KMS-11 (cell line): ENCODE measurements around the gene PTPN1.

ENCODE experiments used
- H2AFZ ChIP-seq: fragments of 200-600 bp; sonication (generic); 2 replicates; pipeline ENCODE4 v1.6.1; 2016; ENCODE audit warnings: antibody characterized with exemption, mixed run types, low read depth
- H3K27ac ChIP-seq: fragments of 200-600 bp; sonication (generic); 2 replicates; pipeline ENCODE4 v1.6.1; 2016; ENCODE audit warnings: mild to moderate bottlenecking, mixed run types
- H3K27me3 ChIP-seq: fragments of 200-600 bp; sonication (generic); 2 replicates; pipeline ENCODE4 v1.6.1; 2017; ENCODE audit warnings: mild to moderate bottlenecking, low read depth, mixed run types, moderate library complexity; ENCODE audit not compliant: insufficient read depth
- H3K36me3 ChIP-seq: fragments of 200-600 bp; sonication (generic); 2 replicates; pipeline ENCODE4 v1.6.1; 2017; ENCODE audit warnings: mild to moderate bottlenecking, mixed run types; ENCODE audit not compliant: insufficient read depth
- H3K4me1 ChIP-seq: fragments of 200-600 bp; sonication (generic); 2 replicates; pipeline ENCODE4 v1.6.1; 2016; ENCODE audit warnings: mild to moderate bottlenecking, low read depth, mixed run types; ENCODE audit not compliant: poor library complexity, severe bottlenecking
- H3K4me2 ChIP-seq: fragments of 200-600 bp; sonication (generic); 2 replicates; pipeline ENCODE4 v1.7.0; 2016; ENCODE audit warnings: mild to moderate bottlenecking, mixed run types
- H3K4me3 ChIP-seq: fragments of 200-600 bp; sonication (generic); IDR thresholded peaks from 2 replicates; pipeline ENCODE4 v1.6.1; 2017; ENCODE audit warnings: low read depth, low read length, mixed read lengths; ENCODE audit not compliant: insufficient read depth
- H3K79me2 ChIP-seq: fragments of 200-600 bp; sonication (generic); 2 replicates; pipeline ENCODE4 v1.6.1; 2016; ENCODE audit warnings: low read depth, mixed run types; ENCODE audit not compliant: insufficient read depth
- H3K9ac ChIP-seq: fragments of 200-600 bp; sonication (generic); 2 replicates; pipeline ENCODE4 v1.6.1; 2016; ENCODE audit warnings: mild to moderate bottlenecking, mixed run types
- H4K20me1 ChIP-seq: fragments of 200-600 bp; sonication (generic); 2 replicates; pipeline ENCODE4 v1.6.1; 2016; ENCODE audit warnings: mild to moderate bottlenecking, mixed run types; ENCODE audit not compliant: insufficient read depth
- CTCF ChIP-seq: fragments of 200-600 bp; sonication (generic); conservative IDR thresholded peaks from 2 replicates; pipeline ENCODE4 v1.6.1; 2017; ENCODE audit warnings: low read depth, mild to moderate bottlenecking, antibody characterized with exemption, low read length, moderate library complexity, mixed read lengths

The PTPN1 gene

GRCh38 chr20:50577175-50578018 is 67.2 kb downstream of the PTPN1 start:
- Histone ChIP-seq H3K27me3 (no peaks in the 10 kb centered on the region), H3K4me2 (no peak overlapping the region), H3K79me2 (no peaks in the 10 kb centered on the region), H2AFZ (no peak overlapping the region), H3K4me1 (no peaks in the 10 kb centered on the region), H4K20me1 (no peaks in the 10 kb centered on the region), H3K27ac (no peak overlapping the region), H3K9ac (no peak overlapping the region), H3K4me3 (no peak overlapping the region), H3K36me3 (no peaks in the 10 kb centered on the region; the same call in 1 of the 2 replicates)
- TF ChIP-seq CTCF, result no peak

- no peaks in the 10 kb centered on the region for H3K27me3 ChIP-seq
- no peak overlapping the region for H2AFZ ChIP-seq
- no peak overlapping the region for H3K4me2 ChIP-seq
- H4K20me1 ChIP-seq, result no peaks in the 10 kb centered on the region
- H3K4me3 ChIP-seq, result no peak overlapping the region
- no peaks in the 10 kb centered on the region for H3K4me1 ChIP-seq
- H3K79me2 ChIP-seq, result no peaks in the 10 kb centered on the region
- H3K36me3 ChIP-seq, result no peaks in the 10 kb centered on the region; the same call in 1 of the 2 replicates
- TF ChIP-seq CTCF, result no peak
- no peak overlapping the region for H3K27ac ChIP-seq
- no peak overlapping the region for H3K9ac ChIP-seq
These were observed 68.0 kb downstream of the PTPN1 start for GRCh38 chr20:50578061-50578777.

- H3K36me3 ChIP-seq, result no peaks in the 10 kb centered on the region; the same call in 1 of the 2 replicates
- no peak overlapping the region for H3K27ac ChIP-seq
- no peak overlapping the region for H3K9ac ChIP-seq
These were observed 68.6 kb downstream of the PTPN1 start for GRCh38 chr20:50578778-50579165.

GRCh38 chr20:50579511-50579910 is 69.3 kb downstream of the PTPN1 start:
- Histone ChIP-seq H3K4me1 (no peaks in the 10 kb centered on the region), H3K27ac (no peak overlapping the region), H3K79me2 (no peaks in the 10 kb centered on the region), H2AFZ (no peak overlapping the region), H3K27me3 (no peaks in the 10 kb centered on the region), H4K20me1 (no peaks in the 10 kb centered on the region), H3K36me3 (no peaks in the 10 kb centered on the region; the same call in 1 of the 2 replicates), H3K4me2 (no peak overlapping the region), H3K4me3 (no peak overlapping the region), H3K9ac (no peak overlapping the region)
- no peak for TF ChIP-seq CTCF

More at GRCh38 chr20:50578778-50579165, 68.6 kb downstream of the PTPN1 start:
- H3K79me2 ChIP-seq, result no peaks in the 10 kb centered on the region
- H3K4me1 ChIP-seq, result no peaks in the 10 kb centered on the region
- no peaks in the 10 kb centered on the region for H3K27me3 ChIP-seq
- no peak overlapping the region for H2AFZ ChIP-seq
- no peak for TF ChIP-seq CTCF
- H3K4me3 ChIP-seq, result no peak overlapping the region
- no peak overlapping the region for H3K4me2 ChIP-seq
- no peaks in the 10 kb centered on the region for H4K20me1 ChIP-seq
